Measurements from ENCODE around the gene DCTPP1.

Gene DCTPP1

GRCh38 chr16:30407102-30407803, 22.6 kb downstream of the DCTPP1 start, which contains the start of gene ZNF771:
TSS of gene ZNF771 (plus strand) at chr16:30407606. CDS start at chr16:30408054, 448 bp downstream.
- H3K79me1 ChIP-seq (ENCODE audit: low read length), result peaks cover 9% of the 10 kb centered on the region
- H3K56ac ChIP-seq (ENCODE audit: low read length), result peak within 1 kb of the TSS; percentile 95
- H3K4me1 ChIP-seq (ENCODE audit: control insufficient read depth, low read depth, low read length), result peaks cover 7% of the 10 kb centered on the region
- peak within 1 kb of the TSS; percentile 97 for H4K5ac ChIP-seq (ENCODE audit: low read length)
- H3K4me2 ChIP-seq (ENCODE audit: low read length), result peak within 1 kb of the TSS; percentile 75
- WGBS (ENCODE audit: extremely low coverage, insufficient coverage, low lambda C conversion rate), result no CpG with 5 or more reads among the region's 65 CpGs
- H3K18ac ChIP-seq (ENCODE audit: low read length), result peak within 1 kb of the TSS; percentile 54
- no peak within 1 kb of the TSS for H2BK120ac ChIP-seq (ENCODE audit: low read depth, low read length)
- H2BK5ac ChIP-seq (ENCODE audit: low read length), result peak within 1 kb of the TSS; percentile 25
- H2BK15ac ChIP-seq (replicated peaks; ENCODE audit: low read depth), result no peak within 1 kb of the TSS
- H3K23ac ChIP-seq (ENCODE audit: low read length), result peak within 1 kb of the TSS; percentile 95
- H3K4me3 ChIP-seq (ENCODE audit: low read length), result peak within 1 kb of the TSS; percentile 86
- peak within 1 kb of the TSS; percentile 65 for H3K27ac ChIP-seq (ENCODE audit: low read depth, low read length)
- peak; percentile 93 for DNase-seq
- H4K8ac ChIP-seq (ENCODE audit: low read depth, low read length), result no peak within 1 kb of the TSS
- peaks cover 7% of the 10 kb centered on the region for H3K36me3 ChIP-seq (ENCODE audit: control insufficient read depth, insufficient read depth, low read length)
- H2AK5ac ChIP-seq (ENCODE audit: low read length), result peak within 1 kb of the TSS; percentile 98
- H3K79me2 ChIP-seq (ENCODE audit: control insufficient read depth, insufficient read depth, low read length), result no peaks in the 10 kb centered on the region
- peak within 1 kb of the TSS; percentile 38 for H3K4ac ChIP-seq (ENCODE audit: low read depth, low read length)
- H3K27me3 ChIP-seq (ENCODE audit: insufficient read depth, low read length, poor library complexity), result no peaks in the 10 kb centered on the region
- H3K9ac ChIP-seq (ENCODE audit: low read length), result peak within 1 kb of the TSS; percentile 95

GRCh38 chr16:30406795-30407101, 23.1 kb downstream of the DCTPP1 start:
- H3K4me1 ChIP-seq (ENCODE audit: control insufficient read depth, low read depth, low read length), result peaks cover 7% of the 10 kb centered on the region
- H3K56ac ChIP-seq (ENCODE audit: low read length), result peak overlapping the region; percentile 83
- no peak overlapping the region for H2BK120ac ChIP-seq (ENCODE audit: low read depth, low read length)
- H3K79me1 ChIP-seq (ENCODE audit: low read length), result peaks cover 9% of the 10 kb centered on the region
- no peak overlapping the region for H3K18ac ChIP-seq (ENCODE audit: low read length)
- no peak overlapping the region for H2BK15ac ChIP-seq (replicated peaks; ENCODE audit: low read depth)
- H3K27me3 ChIP-seq (ENCODE audit: insufficient read depth, low read length, poor library complexity), result no peaks in the 10 kb centered on the region
- no peak for DNase-seq
- peak overlapping the region; percentile 98 for H2AK5ac ChIP-seq (ENCODE audit: low read length)
- peak overlapping the region; percentile 75 for H3K4me2 ChIP-seq (ENCODE audit: low read length)
- H3K79me2 ChIP-seq (ENCODE audit: control insufficient read depth, insufficient read depth, low read length), result no peaks in the 10 kb centered on the region
- peaks cover 7% of the 10 kb centered on the region for H3K36me3 ChIP-seq (ENCODE audit: control insufficient read depth, insufficient read depth, low read length)
- WGBS (ENCODE audit: extremely low coverage, insufficient coverage, low lambda C conversion rate), result no CpG with 5 or more reads among the region's 14 CpGs
- no peak overlapping the region for H2BK5ac ChIP-seq (ENCODE audit: low read length)
- no peak overlapping the region for H3K4ac ChIP-seq (ENCODE audit: low read depth, low read length)
- peak overlapping the region; percentile 31 for H3K4me3 ChIP-seq (ENCODE audit: low read length)
- no peak overlapping the region for H3K27ac ChIP-seq (ENCODE audit: low read depth, low read length)
- H4K8ac ChIP-seq (ENCODE audit: low read depth, low read length), result no peak overlapping the region
- peak overlapping the region; percentile 75 for H3K9ac ChIP-seq (ENCODE audit: low read length)
- H3K23ac ChIP-seq (ENCODE audit: low read length), result peak overlapping the region; percentile 15
- H4K5ac ChIP-seq (ENCODE audit: low read length), result peak overlapping the region; percentile 97

- Histone ChIP-seq H3K4me3 (ENCODE audit: low read length) (no peak overlapping the region), H2BK5ac (ENCODE audit: low read length) (no peak overlapping the region), H2AK5ac (ENCODE audit: low read length) (no peak overlapping the region), H3K79me2 (ENCODE audit: control insufficient read depth, insufficient read depth, low read length) (peaks cover 6% of the 10 kb centered on the region), H3K27ac (ENCODE audit: low read depth, low read length) (no peak overlapping the region), H3K9ac (ENCODE audit: low read length) (no peak overlapping the region), H4K8ac (ENCODE audit: low read depth, low read length) (no peak overlapping the region), H3K18ac (ENCODE audit: low read length) (no peak overlapping the region), H3K79me1 (ENCODE audit: low read length) (peaks cover 7% of the 10 kb centered on the region), H2BK15ac (replicated peaks; ENCODE audit: low read depth) (no peak overlapping the region), H3K36me3 (ENCODE audit: control insufficient read depth, insufficient read depth, low read length) (no peaks in the 10 kb centered on the region), H3K23ac (ENCODE audit: low read length) (no peak overlapping the region), H4K5ac (ENCODE audit: low read length) (no peak overlapping the region), H3K4ac (ENCODE audit: low read depth, low read length) (no peak overlapping the region), H3K56ac (ENCODE audit: low read length) (peak overlapping the region; percentile 28), H3K4me2 (ENCODE audit: low read length) (no peak overlapping the region), H3K27me3 (ENCODE audit: insufficient read depth, low read length, poor library complexity) (no peaks in the 10 kb centered on the region), H3K4me1 (ENCODE audit: control insufficient read depth, low read depth, low read length) (peaks cover 2% of the 10 kb centered on the region), H2BK120ac (ENCODE audit: low read depth, low read length) (no peak overlapping the region)
- no CpG with 5 or more reads among the region's 8 CpGs for WGBS (ENCODE audit: extremely low coverage, insufficient coverage, low lambda C conversion rate)
- no peak for DNase-seq
These were observed 27.9 kb downstream of the DCTPP1 start for GRCh38 chr16:30401768-30402425.

- no peak overlapping the region for H3K4me3 ChIP-seq (ENCODE audit: low read length)
- H4K5ac ChIP-seq (ENCODE audit: low read length), result no peak overlapping the region
- peaks cover 7% of the 10 kb centered on the region for H3K79me1 ChIP-seq (ENCODE audit: low read length)
- no peaks in the 10 kb centered on the region for H3K36me3 ChIP-seq (ENCODE audit: control insufficient read depth, insufficient read depth, low read length)
- no peak overlapping the region for H3K23ac ChIP-seq (ENCODE audit: low read length)
- no peak overlapping the region for H2BK15ac ChIP-seq (replicated peaks; ENCODE audit: low read depth)
- H2BK5ac ChIP-seq (ENCODE audit: low read length), result no peak overlapping the region
- no peak overlapping the region for H2AK5ac ChIP-seq (ENCODE audit: low read length)
- peaks cover 20% of the 10 kb centered on the region for H3K79me2 ChIP-seq (ENCODE audit: control insufficient read depth, insufficient read depth, low read length)
- H3K18ac ChIP-seq (ENCODE audit: low read length), result no peak overlapping the region
- H2BK120ac ChIP-seq (ENCODE audit: low read depth, low read length), result no peak overlapping the region
- H3K4me2 ChIP-seq (ENCODE audit: low read length), result peak overlapping the region; percentile 61
- WGBS (ENCODE audit: extremely low coverage, insufficient coverage, low lambda C conversion rate), result no CpG with 5 or more reads among the region's 12 CpGs
- peak overlapping the region; percentile 97 for H3K27ac ChIP-seq (ENCODE audit: low read depth, low read length)
- H3K4me1 ChIP-seq (ENCODE audit: control insufficient read depth, low read depth, low read length), result no peaks in the 10 kb centered on the region
- peak overlapping the region; percentile 85 for H3K56ac ChIP-seq (ENCODE audit: low read length)
- H4K8ac ChIP-seq (ENCODE audit: low read depth, low read length), result no peak overlapping the region
- peak overlapping the region; percentile 86 for H3K9ac ChIP-seq (ENCODE audit: low read length)
- no peaks in the 10 kb centered on the region for H3K27me3 ChIP-seq (ENCODE audit: insufficient read depth, low read length, poor library complexity)
- no peak overlapping the region for H3K4ac ChIP-seq (ENCODE audit: low read depth, low read length)
- peak; percentile 26 for DNase-seq
These were observed 30.2 kb downstream of the DCTPP1 start for GRCh38 chr16:30399435-30400186.

- peak overlapping the region; percentile 11 for H3K9ac ChIP-seq (ENCODE audit: low read length)
- peaks cover 20% of the 10 kb centered on the region for H3K79me2 ChIP-seq (ENCODE audit: control insufficient read depth, insufficient read depth, low read length)
- H2AK5ac ChIP-seq (ENCODE audit: low read length), result no peak overlapping the region
- H2BK120ac ChIP-seq (ENCODE audit: low read depth, low read length), result no peak overlapping the region
- no peaks in the 10 kb centered on the region for H3K27me3 ChIP-seq (ENCODE audit: insufficient read depth, low read length, poor library complexity)
- no peak overlapping the region for H2BK5ac ChIP-seq (ENCODE audit: low read length)
- H3K4ac ChIP-seq (ENCODE audit: low read depth, low read length), result no peak overlapping the region
- DNase-seq, result peak; percentile 23
- H3K18ac ChIP-seq (ENCODE audit: low read length), result no peak overlapping the region
- no peak overlapping the region for H4K8ac ChIP-seq (ENCODE audit: low read depth, low read length)
- peaks cover 7% of the 10 kb centered on the region for H3K79me1 ChIP-seq (ENCODE audit: low read length)
- H3K4me2 ChIP-seq (ENCODE audit: low read length), result no peak overlapping the region
- no peak overlapping the region for H4K5ac ChIP-seq (ENCODE audit: low read length)
- no peak overlapping the region for H3K23ac ChIP-seq (ENCODE audit: low read length)
- H3K4me3 ChIP-seq (ENCODE audit: low read length), result no peak overlapping the region
- H2BK15ac ChIP-seq (replicated peaks; ENCODE audit: low read depth), result no peak overlapping the region
- no peaks in the 10 kb centered on the region for H3K4me1 ChIP-seq (ENCODE audit: control insufficient read depth, low read depth, low read length)
- WGBS (ENCODE audit: extremely low coverage, insufficient coverage, low lambda C conversion rate), result no CpG with 5 or more reads among the region's 23 CpGs
- peak overlapping the region; percentile 85 for H3K56ac ChIP-seq (ENCODE audit: low read length)
- H3K27ac ChIP-seq (ENCODE audit: low read depth, low read length), result no peak overlapping the region
- H3K36me3 ChIP-seq (ENCODE audit: control insufficient read depth, insufficient read depth, low read length), result no peaks in the 10 kb centered on the region
These were observed 31.0 kb downstream of the DCTPP1 start for GRCh38 chr16:30398661-30399434.
